K562 (cell line): ENCODE results near the gene NDUFAF5. TPM values are rescaled to one million over a fixed set of nuclear protein-coding genes. Genes with fewer than 3 reads are reported as not detected.

Source experiments
- ATAC-seq: fragments of 200-7000 bp; cut with Tn5 transposase; 3 replicates; pipeline ENCODE4 v1.9.1; 2020; ENCODE audit warnings: moderate library complexity
- BruUV-seq: library from RNA; stranded (reverse); fragments of 400-500 nt; replicated peaks from 2 replicates; lab custom pipeline; 2021; lab: Mats Ljungman, UMichigan
- CTCF ChIA-PET: fragments of 300-600 bp; formaldehyde crosslinking; extraction: SDS; loops from one replicate; lab custom pipeline; 2021; ENCODE audit warnings: low intra/inter-chr PET ratio; lab: Yijun Ruan, JAX
- POLR2A ChIA-PET: fragments of 300-600, 350-650 bp; sonication (Branson Sonifier 250); formaldehyde crosslinking; extraction: SDS; loops from one replicate; lab custom pipeline; 2021; ENCODE audit warnings: antibody characterized with exemption, inconsistent platforms; lab: Yijun Ruan, JAX
- DNase-seq, 4 experiments: peaks; one replicate each; pipeline versions ENCODE4 v3.0.0 to v3.0.0-alpha.2; 2011 to 2018; ENCODE audit warnings: low spot score in 3 of 4, mixed read lengths in 3 of 4; ENCODE audit errors: extremely low read depth in 1 of 4
- FAIRE-seq: peaks from 2 replicates; lab custom pipeline; 2011; peaks lifted over from hg19 to GRCh38; lab: Jason Lieb, UNC
- H2AFZ ChIP-seq: 2 replicates; pipeline ENCODE4 v1.6.0; 2011; ENCODE audit warnings: low read depth, low read length, control low read depth, inconsistent platforms
- H3K27ac ChIP-seq: fragments of 200-600 bp; 3 replicates; pipeline ENCODE4 v1.8.0; 2011; ENCODE audit warnings: low read depth, mild to moderate bottlenecking, control low read depth, inconsistent platforms, low read length, moderate library complexity, mixed read lengths; ENCODE audit errors: extremely low read depth
- H3K27me3 ChIP-seq, 2 experiments: fragments of 300-600 bp in 1 of 2; 2 replicates in 1 of 2; 3 replicates in 1 of 2; pipeline versions ENCODE4 v1.6.0 to v1.8.0; 2011; ENCODE audit warnings: inconsistent platforms in 2 of 2, low read length in 2 of 2, mild to moderate bottlenecking in 1 of 2, mixed read lengths in 1 of 2, moderate library complexity in 1 of 2; ENCODE audit not compliant: control insufficient read depth in 2 of 2, insufficient read depth in 2 of 2
- H3K36me3 ChIP-seq: fragments of 300-600 bp; 3 replicates; pipeline ENCODE4 v1.8.0; 2011; ENCODE audit warnings: mild to moderate bottlenecking, low read length, inconsistent platforms; ENCODE audit not compliant: control insufficient read depth, insufficient read depth
- H3K4me1 ChIP-seq, 2 experiments: fragments of 200-600 bp in 1 of 2; replicated peaks in 1 of 2; 2 replicates in 1 of 2; 3 replicates in 1 of 2; pipeline versions ENCODE4 v1.5.1 to v1.8.0; 2011; ENCODE audit warnings: inconsistent platforms in 2 of 2, low read length in 2 of 2, mild to moderate bottlenecking in 1 of 2, mixed read lengths in 1 of 2, moderate library complexity in 1 of 2; ENCODE audit not compliant: control insufficient read depth in 2 of 2, insufficient read depth in 2 of 2
- H3K4me2 ChIP-seq: 2 replicates; pipeline ENCODE4 v1.6.1; 2011; ENCODE audit warnings: low read length, control low read depth, inconsistent platforms, mixed read lengths; ENCODE audit not compliant: insufficient read depth
- H3K4me3 ChIP-seq: fragments of 200-600 bp; sonication (generic), shearing (Covaris generic); 2 replicates; pipeline ENCODE4 v1.5.1; 2016; ENCODE audit warnings: control low read depth, inconsistent platforms
- H3K79me2 ChIP-seq: fragments of 200-600 bp; 3 replicates; pipeline ENCODE4 v1.8.0; 2011; ENCODE audit warnings: low read length, inconsistent platforms; ENCODE audit not compliant: control insufficient read depth, insufficient read depth
- H3K9ac ChIP-seq, 2 experiments: 2 replicates each; pipeline versions ENCODE4 v1.6.0 to v1.6.1; 2011; ENCODE audit warnings: low read depth in 2 of 2, low read length in 2 of 2, control low read depth in 1 of 2, inconsistent platforms in 1 of 2, mild to moderate bottlenecking in 1 of 2, mixed read lengths in 1 of 2; ENCODE audit not compliant: insufficient read depth in 1 of 2
- H3K9me1 ChIP-seq: one replicate; pipeline ENCODE4 v1.6.0; 2011; ENCODE audit warnings: inconsistent platforms, mild to moderate bottlenecking, low read length, moderate library complexity; ENCODE audit not compliant: control insufficient read depth, insufficient read depth
- H3K9me3 ChIP-seq: replicated peaks from 2 replicates; pipeline ENCODE4 v1.5.1; 2011; ENCODE audit warnings: low read depth, low read length, inconsistent platforms; ENCODE audit not compliant: control insufficient read depth, insufficient read depth
- H4K20me1 ChIP-seq: replicated peaks from 2 replicates; pipeline ENCODE4 v1.6.1; 2011; ENCODE audit warnings: low read length, inconsistent platforms, mixed read lengths; ENCODE audit not compliant: control insufficient read depth, insufficient read depth
- ARID1B ChIP-seq: fragments of 450-650 bp; IDR thresholded peaks from 2 replicates; pipeline ENCODE4 v1.6.1; 2016; ENCODE audit warnings: antibody characterized with exemption, mild to moderate bottlenecking, inconsistent platforms
- CBX8 ChIP-seq: fragments of 200-600 bp; sonication (generic); IDR thresholded peaks from 2 replicates; pipeline ENCODE4 v1.6.1; 2012; ENCODE audit warnings: borderline replicate concordance, mixed run types, low read depth, mild to moderate bottlenecking, moderate library complexity, mixed read lengths, low read length, control low read depth, inconsistent platforms; ENCODE audit not compliant: poor library complexity, severe bottlenecking; ENCODE audit errors: extremely low read depth
- ELF1 ChIP-seq: fragments of 200-800 bp; sonication (Bioruptor generic); IDR thresholded peaks from 2 replicates; pipeline ENCODE4 v1.6.1; 2016; ENCODE audit warnings: missing genetic modification characterization, missing compliant biosample characterization
- HES1 ChIP-seq: fragments of 450-650 bp; IDR thresholded peaks from 2 replicates; pipeline ENCODE4 v1.6.1; 2016; ENCODE audit warnings: low read depth, mild to moderate bottlenecking, moderate library complexity
- IFI16 ChIP-seq: fragments of 250-450 bp; sonication (Bioruptor Pico); IDR thresholded peaks from 2 replicates; pipeline ENCODE4 v2.1.2; 2022; ENCODE audit warnings: mild to moderate bottlenecking, inconsistent platforms
- KDM5B ChIP-seq: fragments of 200-600 bp; sonication (generic); IDR thresholded peaks from 2 replicates; pipeline ENCODE4 v1.6.1; 2012; ENCODE audit warnings: low read depth, mild to moderate bottlenecking, moderate library complexity, low read length, control low read depth, inconsistent platforms; ENCODE audit not compliant: insufficient replicate concordance
- KLF16 ChIP-seq: IDR thresholded peaks from 2 replicates; pipeline ENCODE4 v1.6.1; 2016; ENCODE audit warnings: antibody characterized with exemption
- NFIX ChIP-seq: fragments of 250-450 bp; sonication (Bioruptor Pico); IDR thresholded peaks from 2 replicates; pipeline ENCODE4 v1.4.0; 2020; ENCODE audit warnings: low read depth, mild to moderate bottlenecking, moderate library complexity
- RREB1 ChIP-seq: fragments of 250-450 bp; sonication (Bioruptor Pico); IDR thresholded peaks from 2 replicates; pipeline ENCODE4 v1.4.0; 2020
- SPI1 ChIP-seq: IDR thresholded peaks from 2 replicates; pipeline ENCODE4 v1.6.1; 2011; ENCODE audit warnings: low read depth, low read length, control low read depth, borderline replicate concordance
- YY1 ChIP-seq, 3 experiments: IDR thresholded peaks; 2 replicates each; pipeline ENCODE4 v1.6.1; 2011; ENCODE audit warnings: low read length in 2 of 3, mild to moderate bottlenecking in 2 of 3, moderate library complexity in 2 of 3, borderline replicate concordance in 1 of 3, control low read depth in 1 of 3, low read depth in 1 of 3; ENCODE audit not compliant: insufficient read depth in 3 of 3, insufficient replicate concordance in 2 of 3, control insufficient read depth in 1 of 3, insufficient read length in 1 of 3; ENCODE audit errors: extremely low read depth in 1 of 3
- ZNF217 ChIP-seq: sonication (generic); formaldehyde crosslinking; IDR thresholded peaks from 2 replicates; pipeline ENCODE4 v1.8.0; 2022; ENCODE audit warnings: mild to moderate bottlenecking, missing genetic modification reagents
- ZNF41 ChIP-seq: fragments of 250-450 bp; sonication (Bioruptor Pico); conservative IDR thresholded peaks from 2 replicates; pipeline ENCODE4 v1.4.0; 2020; ENCODE audit warnings: mild to moderate bottlenecking
- ZNF589 ChIP-seq: fragments of 200-800 bp; sonication (Bioruptor generic); IDR thresholded peaks from 2 replicates; pipeline ENCODE4 v1.6.1; 2016; ENCODE audit warnings: low read depth, missing genetic modification characterization, missing compliant biosample characterization
- WGBS: fragments of 100-300 bp; shearing (Covaris generic); methylation state at CpG from one replicate; pipeline ENCODE4 v1.1.6; 2016; ENCODE audit warnings: low coverage, mixed read lengths; ENCODE audit not compliant: insufficient coverage; ENCODE audit errors: missing lambda C conversion rate; 5-methylcytosine and 5-hydroxymethylcytosine counted together
- in situ Hi-C: fragments of 300-500 bp; cut with MboI; formaldehyde crosslinking; loops from 4 replicates; pipeline ENCODE4 v1.15.0; 2018; ENCODE audit warnings: inconsistent platforms, mixed read lengths
- intact Hi-C: fragments of 100-400 bp; cut with micrococcal nuclease; formaldehyde crosslinking; loops from 2 replicates; pipeline ENCODE4 v1.14.2; 2022
- polyA plus RNA-seq, 8 experiments: library from polyadenylated mRNA; depleted of rRNA in 4 of 8; stranded (reverse) in 5 of 8; unstranded in 3 of 8; fragments of >200 nt; fragmentation: Nextera tagmentation in 2 of 8; fragmentation: Illumina TruSeq in 1 of 8; extraction: Ambion mirVana in 2 of 8; extraction: Trizol in 1 of 8; gene quantifications; 2 replicates each; pipeline versions ENCODE4 v1.2.1 to v1.2.3, GENCODE V29; 2011 to 2014; ENCODE audit warnings: inconsistent platforms in 1 of 8, missing spikeins in 1 of 8
- total RNA-seq, 7 experiments: library from RNA; depleted of rRNA in 6 of 7; stranded (reverse); fragments of >200 nt in 6 of 7; fragmentation: Illumina TruSeq in 2 of 7; extraction: Trizol in 2 of 7; gene quantifications; 2 replicates each; pipeline versions ENCODE4 v1.2.1 to v1.2.3, GENCODE V29; 2011 to 2021; ENCODE audit warnings: low replicate concordance in 1 of 7

NDUFAF5 gene
- total and polyA plus RNA-seq, 9 of the 15 experiments (the other 6 are each of a cell fraction or from before 2014, with no cell fraction given): 17.2 to 33.1 (median 27.3) TPM

- TF ChIP-seq ELF1 (tag) (no peak), ZNF589 (CRISPR knock-in tag) (no peak)
These were observed 12.9 kb upstream of the NDUFAF5 start (continued) for GRCh38 chr20:13771853-13772453.

- Histone ChIP-seq H3K4me2 (no peak overlapping the region), H3K9me1 (no peaks in the 10 kb centered on the region), H3K36me3 (peaks cover 90% of the 10 kb centered on the region), H3K79me2 (peaks cover 11% of the 10 kb centered on the region; the same call in 2 of the 3 replicates), H3K4me1 (no peaks in the 10 kb centered on the region), H3K4me3 (no peak overlapping the region), H4K20me1 (no peaks in the 10 kb centered on the region), H2AFZ (no peak overlapping the region), H3K9ac (no peak overlapping the region), H3K27ac (no peak overlapping the region), H3K27me3 (no peaks in the 10 kb centered on the region), H3K9me3 (no peaks in the 10 kb centered on the region)
- FAIRE-seq (no peak), ATAC-seq (no peak), DNase-seq (no peak)
- BruUV-seq: no TSS peak
- TF ChIP-seq ZNF41 (no peak), KDM5B (no peak), RREB1 (CRISPR knock-in tag) (no peak), KLF16 (no peak), NFIX (no peak), ARID1B (no peak), YY1 (IDR thresholded peaks at IDR 0.05; ENCODE audit: borderline replicate concordance in 1 of 3, control insufficient read depth in 1 of 3, extremely low read depth in 1 of 3, insufficient read depth in 3 of 3, insufficient read length in 1 of 3, insufficient replicate concordance in 2 of 3, low read depth in 1 of 3, low read length in 2 of 3) (no peak), IFI16 (no peak), HES1 (no peak), CBX8 (no peak), SPI1 (no peak), ZNF217 (CRISPR knock-in tag) (no peak)
- POLR2A ChIA-PET: no interaction called here
- 84% methylated on average over 4 of the region's 4 CpGs for WGBS
- in situ Hi-C loops: no loop called here
- CTCF ChIA-PET: no interaction called here
- intact Hi-C loops: no loop called here
These were observed 12.3 kb upstream of the NDUFAF5 start for GRCh38 chr20:13772529-13772928.
